ENCODE measurements around the gene WNT7A. TPM values are rescaled to one million over a fixed set of nuclear protein-coding genes. Genes with fewer than 3 reads are reported as not detected.

Gene WNT7A
- total and polyA plus RNA-seq, 2 donors (not counting 3 experiments of a cell fraction or from before 2014, with no cell fraction given), result not detected

DNA sequence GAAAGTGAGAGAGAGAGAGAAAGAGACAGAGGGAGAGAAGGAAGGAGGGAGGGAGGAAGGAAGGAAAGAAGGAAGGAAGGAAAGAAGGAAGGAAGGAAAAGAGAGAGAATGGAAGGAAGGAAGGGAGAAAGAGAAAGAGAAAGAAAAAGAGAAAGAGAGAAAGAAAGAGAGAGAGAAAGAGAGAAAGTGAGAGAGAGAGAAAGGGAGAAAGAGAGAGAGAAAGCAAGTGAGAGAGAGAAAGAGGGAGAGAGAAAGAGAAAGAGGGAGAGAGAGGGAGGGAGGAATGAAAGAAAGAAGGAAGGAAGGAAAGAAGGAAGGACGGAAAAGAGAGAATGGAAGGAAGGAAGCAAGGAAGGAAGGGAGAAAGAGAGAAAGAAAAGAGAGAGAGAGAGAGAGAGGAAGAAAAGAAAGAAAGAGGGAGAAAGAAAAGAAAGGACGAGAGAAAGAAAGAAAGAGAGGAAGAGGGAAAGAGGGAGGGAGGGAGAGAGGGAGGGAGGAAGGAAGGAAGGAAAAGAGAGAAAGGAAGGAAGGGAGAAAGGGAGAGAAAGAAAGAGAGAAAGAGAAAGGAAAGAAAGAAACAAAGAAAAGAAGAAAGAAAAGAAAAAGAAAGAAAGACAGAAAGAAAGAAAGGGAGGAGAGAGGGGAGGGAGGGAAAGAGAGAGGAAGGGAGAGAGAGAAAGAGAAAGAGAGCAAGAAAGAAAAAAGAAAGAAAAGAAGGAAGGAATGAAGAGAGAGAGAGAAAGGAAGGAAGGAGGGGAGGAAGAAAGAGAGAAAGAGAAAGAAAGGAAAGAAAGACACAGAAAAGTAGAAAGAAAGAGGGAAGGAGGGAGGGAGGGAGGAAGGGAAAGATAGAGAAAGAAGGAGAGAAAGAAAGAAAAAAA lies 10.8 kb downstream of the WNT7A start:
- no peak for TF ChIP-seq EZH2 (IDR thresholded peaks at IDR 0.05; ENCODE audit: borderline replicate concordance, low read depth, low read length, severe bottlenecking)
- TF ChIP-seq, protein P1, sequence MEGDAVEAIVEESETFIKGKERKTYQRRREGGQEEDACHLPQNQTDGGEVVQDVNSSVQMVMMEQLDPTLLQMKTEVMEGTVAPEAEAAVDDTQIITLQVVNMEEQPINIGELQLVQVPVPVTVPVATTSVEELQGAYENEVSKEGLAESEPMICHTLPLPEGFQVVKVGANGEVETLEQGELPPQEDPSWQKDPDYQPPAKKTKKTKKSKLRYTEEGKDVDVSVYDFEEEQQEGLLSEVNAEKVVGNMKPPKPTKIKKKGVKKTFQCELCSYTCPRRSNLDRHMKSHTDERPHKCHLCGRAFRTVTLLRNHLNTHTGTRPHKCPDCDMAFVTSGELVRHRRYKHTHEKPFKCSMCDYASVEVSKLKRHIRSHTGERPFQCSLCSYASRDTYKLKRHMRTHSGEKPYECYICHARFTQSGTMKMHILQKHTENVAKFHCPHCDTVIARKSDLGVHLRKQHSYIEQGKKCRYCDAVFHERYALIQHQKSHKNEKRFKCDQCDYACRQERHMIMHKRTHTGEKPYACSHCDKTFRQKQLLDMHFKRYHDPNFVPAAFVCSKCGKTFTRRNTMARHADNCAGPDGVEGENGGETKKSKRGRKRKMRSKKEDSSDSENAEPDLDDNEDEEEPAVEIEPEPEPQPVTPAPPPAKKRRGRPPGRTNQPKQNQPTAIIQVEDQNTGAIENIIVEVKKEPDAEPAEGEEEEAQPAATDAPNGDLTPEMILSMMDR (IDR thresholded peaks at IDR 0.05; ENCODE audit: extremely low read depth in 1 of 2, insufficient read depth in 1 of 2, low read depth in 1 of 2, low read length in 2 of 2), result no peak
- Histone ChIP-seq H4K20me1 (replicated peaks; ENCODE audit: control insufficient read depth, extremely low read depth, insufficient read depth, low read length) (no peaks in the 10 kb centered on the region), H3K4me3 (replicated peaks in 1 of 3; ENCODE audit: insufficient read depth in 1 of 3, low read depth in 1 of 3, low read length in 3 of 3) (no peak overlapping the region), H2AFZ (ENCODE audit: low read depth, low read length) (no peak overlapping the region), H3K79me2 (ENCODE audit: control insufficient read depth, insufficient read depth, low read length) (no peaks in the 10 kb centered on the region), H3K4me1 (ENCODE audit: control insufficient read depth, extremely low read depth, insufficient read depth, low read length) (no peaks in the 10 kb centered on the region), H3K9me1 (replicated peaks; ENCODE audit: control insufficient read depth, extremely low read depth, insufficient read depth, low read length) (no peaks in the 10 kb centered on the region), H3K27ac (ENCODE audit: insufficient read depth, low read depth, low read length) (no peak overlapping the region), H3K9me3 (replicated peaks; ENCODE audit: control insufficient read depth, insufficient read depth, low read length) (no peaks in the 10 kb centered on the region), H3K4me2 (ENCODE audit: insufficient read depth, low read length) (no peak overlapping the region), H3K36me3 (ENCODE audit: control insufficient read depth in 2 of 2, extremely low read depth in 1 of 2, insufficient read depth in 2 of 2, low read length in 2 of 2) (no peaks in the 10 kb centered on the region), H3K27me3 (ENCODE audit: control insufficient read depth in 2 of 2, insufficient read depth in 2 of 2, low read length in 2 of 2) (no peaks in the 10 kb centered on the region), H3K9ac (replicated peaks; ENCODE audit: extremely low read depth, insufficient read depth, low read length) (no peak overlapping the region)
- DNase-seq (ENCODE audit: low read depth, low spot score) (no peak), FAIRE-seq (no peak)
- ChIA-PET POLR2A (no interaction called here), CTCF (no interaction called here)
- intact Hi-C loops (cut with micrococcal nuclease), result no loop called here
- dilution Hi-C loops (cut with MboI; ENCODE audit: extremely low pct_ligation_motif_present, low sequenced_read_pairs), result no loop called here
- BruUV-seq (replicated peaks), result no TSS peak

DNA sequence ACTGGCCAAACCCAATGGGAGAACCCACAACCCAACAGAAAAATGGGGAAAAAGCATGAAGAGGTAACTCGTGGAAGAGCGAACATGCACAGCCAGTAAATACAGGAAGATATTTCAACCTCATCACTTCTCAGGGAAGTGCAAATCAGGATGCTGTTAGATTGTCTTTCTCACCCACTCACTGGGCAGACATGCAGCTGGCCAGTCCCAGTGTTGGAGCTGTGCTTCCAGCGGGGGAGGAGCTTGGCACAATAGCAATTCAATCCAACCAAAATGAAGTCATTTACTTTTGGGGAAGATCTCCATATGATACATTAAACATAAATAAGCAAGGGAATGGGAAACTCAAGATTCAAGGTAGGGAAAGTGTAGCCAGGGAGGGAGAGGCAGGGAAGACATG lies 12.1 kb downstream of the WNT7A start:
- no peak for DNase-seq (ENCODE audit: low read depth, low spot score)
- Histone ChIP-seq H2AFZ (ENCODE audit: low read depth, low read length) (no peak overlapping the region), H3K4me3 (replicated peaks in 1 of 3; ENCODE audit: insufficient read depth in 1 of 3, low read depth in 1 of 3, low read length in 3 of 3) (no peak overlapping the region), H3K27me3 (ENCODE audit: control insufficient read depth in 2 of 2, insufficient read depth in 2 of 2, low read length in 2 of 2) (no peaks in the 10 kb centered on the region), H3K79me2 (ENCODE audit: control insufficient read depth, insufficient read depth, low read length) (no peaks in the 10 kb centered on the region), H3K9ac (replicated peaks; ENCODE audit: extremely low read depth, insufficient read depth, low read length) (no peak overlapping the region), H3K36me3 (ENCODE audit: control insufficient read depth in 2 of 2, extremely low read depth in 1 of 2, insufficient read depth in 2 of 2, low read length in 2 of 2) (no peaks in the 10 kb centered on the region), H4K20me1 (replicated peaks; ENCODE audit: control insufficient read depth, extremely low read depth, insufficient read depth, low read length) (no peaks in the 10 kb centered on the region), H3K4me1 (ENCODE audit: control insufficient read depth, extremely low read depth, insufficient read depth, low read length) (no peaks in the 10 kb centered on the region), H3K9me1 (replicated peaks; ENCODE audit: control insufficient read depth, extremely low read depth, insufficient read depth, low read length) (no peaks in the 10 kb centered on the region), H3K9me3 (replicated peaks; ENCODE audit: control insufficient read depth, insufficient read depth, low read length) (no peaks in the 10 kb centered on the region), H3K27ac (ENCODE audit: insufficient read depth, low read depth, low read length) (no peak overlapping the region), H3K4me2 (ENCODE audit: insufficient read depth, low read length) (no peak overlapping the region)
- no peak for TF ChIP-seq FOS (IDR thresholded peaks at IDR 0.05; ENCODE audit: borderline replicate concordance, insufficient read depth, low read length)
- no peak for TF ChIP-seq EZH2 (IDR thresholded peaks at IDR 0.05; ENCODE audit: borderline replicate concordance, low read depth, low read length, severe bottlenecking)
- TF ChIP-seq MYC (IDR thresholded peaks at IDR 0.05; ENCODE audit: low read depth, low read length), result no peak
- TF ChIP-seq, protein P1 (IDR thresholded peaks at IDR 0.05; ENCODE audit: extremely low read depth in 1 of 2, insufficient read depth in 1 of 2, low read depth in 1 of 2, low read length in 2 of 2), result no peak
- TF ChIP-seq GATA2 (IDR thresholded peaks at IDR 0.05; ENCODE audit: insufficient read depth, insufficient read length, low read depth, low read length), result no peak
- TF ChIP-seq, protein P2, sequence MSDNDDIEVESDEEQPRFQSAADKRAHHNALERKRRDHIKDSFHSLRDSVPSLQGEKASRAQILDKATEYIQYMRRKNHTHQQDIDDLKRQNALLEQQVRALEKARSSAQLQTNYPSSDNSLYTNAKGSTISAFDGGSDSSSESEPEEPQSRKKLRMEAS (IDR thresholded peaks at IDR 0.05; ENCODE audit: insufficient read depth, insufficient read length), result no peak
- TF ChIP-seq JUN (IDR thresholded peaks at IDR 0.05; ENCODE audit: borderline replicate concordance, insufficient read depth, insufficient read length, low read depth), result no peak
- TF ChIP-seq POLR2A (IDR thresholded peaks at IDR 0.05; ENCODE audit: low read depth, low read length), result no peak
- no peak for TF ChIP-seq POLR2AphosphoS5 (IDR thresholded peaks at IDR 0.05; ENCODE audit: insufficient read depth, low read depth, low read length)
- no peak for FAIRE-seq
- POLR2A ChIA-PET, result no interaction called here
- intact Hi-C loops (cut with micrococcal nuclease), result no loop called here
- no TSS peak for BruUV-seq (replicated peaks)
- dilution Hi-C loops (cut with MboI; ENCODE audit: extremely low pct_ligation_motif_present, low sequenced_read_pairs), result no loop called here
- CTCF ChIA-PET, result no interaction called here
